Fibroblast of lung (primary cell): ENCODE data around the gene PIK3R3. TPM values are rescaled to one million over a fixed set of nuclear protein-coding genes. Genes with fewer than 3 reads are reported as not detected.
"Not testable (repeated sequence)": the region's sequence is repeated elsewhere in the genome, so short reads cannot be mapped to it uniquely, and the experiment has no call there.

Experiments
- DNase-seq, 2 donors: peaks; one replicate each; pipeline versions ENCODE4 v3.0.0 to v3.0.0-alpha.2; 2010; ENCODE audit warnings: low read depth in 2 of 2
- H2AFZ ChIP-seq: 2 replicates; pipeline ENCODE4 v1.5.1; 2012; ENCODE audit warnings: low read length, control low read depth, inconsistent platforms
- H3K27ac ChIP-seq: 2 replicates; pipeline ENCODE4 v1.5.1; 2011; ENCODE audit warnings: low read length, control low read depth; ENCODE audit not compliant: insufficient read depth
- H3K27me3 ChIP-seq: 2 replicates; pipeline ENCODE4 v1.5.1; 2011; ENCODE audit warnings: mild to moderate bottlenecking, low read length; ENCODE audit not compliant: control insufficient read depth, insufficient read depth
- H3K36me3 ChIP-seq: 2 replicates; pipeline ENCODE4 v1.5.1; 2011; ENCODE audit warnings: low read length; ENCODE audit not compliant: control insufficient read depth, insufficient read depth
- H3K4me1 ChIP-seq: 2 replicates; pipeline ENCODE4 v1.5.1; 2011; ENCODE audit warnings: low read length; ENCODE audit not compliant: control insufficient read depth, insufficient read depth; ENCODE audit errors: extremely low read depth
- H3K4me2 ChIP-seq: 2 replicates; pipeline ENCODE4 v1.5.1; 2011; ENCODE audit warnings: low read length, control low read depth; ENCODE audit not compliant: insufficient read depth; ENCODE audit errors: extremely low read depth
- H3K4me3 ChIP-seq, 4 experiments: fragments of 200-600 bp in 1 of 4; sonication (generic) in 1 of 4; replicated peaks in 1 of 4; 2 replicates each; pipeline ENCODE4 v1.5.1; 2011 to 2016; ENCODE audit warnings: low read length in 4 of 4, low read depth in 3 of 4, mild to moderate bottlenecking in 3 of 4, control low read depth in 2 of 4, inconsistent platforms in 1 of 4, mixed read lengths in 1 of 4; ENCODE audit not compliant: insufficient read depth in 1 of 4; ENCODE audit errors: control extremely low read depth in 1 of 4
- H3K79me2 ChIP-seq: 2 replicates; pipeline ENCODE4 v1.5.1; 2012; ENCODE audit warnings: mild to moderate bottlenecking, low read length, inconsistent platforms; ENCODE audit not compliant: control insufficient read depth, insufficient read depth
- H3K9ac ChIP-seq: 2 replicates; pipeline ENCODE4 v1.5.1; 2011; ENCODE audit warnings: mild to moderate bottlenecking, low read length, control low read depth; ENCODE audit not compliant: insufficient read depth
- H3K9me3 ChIP-seq: 2 replicates; pipeline ENCODE4 v1.5.1; 2012; ENCODE audit warnings: low read depth, low read length; ENCODE audit not compliant: control insufficient read depth, insufficient read depth
- H4K20me1 ChIP-seq: 2 replicates; pipeline ENCODE4 v1.5.1; 2011; ENCODE audit warnings: low read length; ENCODE audit not compliant: control insufficient read depth, insufficient read depth; ENCODE audit errors: extremely low read depth
- EZH2 ChIP-seq: IDR thresholded peaks from 2 replicates; pipeline ENCODE4 v1.5.1; 2012; ENCODE audit warnings: low read length, control low read depth, mild to moderate bottlenecking; ENCODE audit errors: missing control alignments
- polyA plus RNA-seq, 2 donors: library from polyadenylated mRNA; depleted of rRNA in 1 of 2; stranded (reverse) in 1 of 2; unstranded in 1 of 2; fragments of >200 nt; gene quantifications; 2 replicates each; pipeline ENCODE4 v1.2.1, GENCODE V29; 2011 to 2012; ENCODE audit warnings: missing spikeins in 1 of 2
- total RNA-seq: library from RNA; depleted of rRNA; stranded (reverse); fragments of >200 nt; gene quantifications from 2 replicates; pipeline ENCODE4 v1.2.1, GENCODE V29; 2014
- TF ChIP-seq, protein P1 (sequence below), 2 donors: IDR thresholded peaks in 1 of 2; conservative IDR thresholded peaks in 1 of 2; 1 replicate in 1 of 2; 2 replicates in 1 of 2; pipeline ENCODE4 v1.5.1; 2011 to 2012; ENCODE audit warnings: low read length in 2 of 2, control low read depth in 1 of 2, inconsistent platforms in 1 of 2, low read depth in 1 of 2, mild to moderate bottlenecking in 1 of 2

PIK3R3 gene
- total and polyA plus RNA-seq, 2 donors (not counting 1 experiment from before 2014, with no cell fraction given), result 3.3 to 4.1 TPM

DNA sequence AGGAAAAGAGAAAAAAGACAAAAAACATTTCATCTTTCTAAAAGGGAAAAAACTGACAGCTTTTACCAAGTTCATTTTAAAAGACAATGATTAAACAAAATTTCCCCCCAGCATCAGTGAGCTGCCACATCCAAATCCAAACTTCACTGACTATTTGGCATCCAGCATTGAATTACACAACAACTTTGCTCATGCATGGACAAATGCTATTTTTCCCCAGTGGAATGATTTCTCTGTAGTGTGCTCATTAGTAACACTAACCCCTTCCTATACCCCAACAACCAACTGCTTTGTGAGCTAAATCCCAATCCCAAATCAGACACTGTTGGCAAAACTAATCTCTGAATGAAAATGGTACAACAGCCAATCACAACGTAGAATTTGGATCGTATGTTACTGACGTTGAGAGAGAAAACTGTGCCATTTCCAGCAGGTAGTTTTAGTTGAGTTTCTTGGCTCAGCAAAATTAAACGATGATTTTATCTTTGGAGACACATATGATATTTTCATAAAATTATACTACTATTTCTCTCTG, 37.9 kb downstream of the PIK3R3 start:
- H3K9ac ChIP-seq, result no peak overlapping the region
- no peaks in the 10 kb centered on the region for H3K27me3 ChIP-seq
- H3K4me1 ChIP-seq, result no peaks in the 10 kb centered on the region
- no peaks in the 10 kb centered on the region for H3K36me3 ChIP-seq
- H3K27ac ChIP-seq, result no peak overlapping the region
- no peak overlapping the region for H2AFZ ChIP-seq
- H3K4me2 ChIP-seq, result no peak overlapping the region
- no peaks in the 10 kb centered on the region for H3K79me2 ChIP-seq
- peak in 1 of 2 donors; percentile 50 for DNase-seq
- TF ChIP-seq EZH2, result no peak
- TF ChIP-seq, protein P1, sequence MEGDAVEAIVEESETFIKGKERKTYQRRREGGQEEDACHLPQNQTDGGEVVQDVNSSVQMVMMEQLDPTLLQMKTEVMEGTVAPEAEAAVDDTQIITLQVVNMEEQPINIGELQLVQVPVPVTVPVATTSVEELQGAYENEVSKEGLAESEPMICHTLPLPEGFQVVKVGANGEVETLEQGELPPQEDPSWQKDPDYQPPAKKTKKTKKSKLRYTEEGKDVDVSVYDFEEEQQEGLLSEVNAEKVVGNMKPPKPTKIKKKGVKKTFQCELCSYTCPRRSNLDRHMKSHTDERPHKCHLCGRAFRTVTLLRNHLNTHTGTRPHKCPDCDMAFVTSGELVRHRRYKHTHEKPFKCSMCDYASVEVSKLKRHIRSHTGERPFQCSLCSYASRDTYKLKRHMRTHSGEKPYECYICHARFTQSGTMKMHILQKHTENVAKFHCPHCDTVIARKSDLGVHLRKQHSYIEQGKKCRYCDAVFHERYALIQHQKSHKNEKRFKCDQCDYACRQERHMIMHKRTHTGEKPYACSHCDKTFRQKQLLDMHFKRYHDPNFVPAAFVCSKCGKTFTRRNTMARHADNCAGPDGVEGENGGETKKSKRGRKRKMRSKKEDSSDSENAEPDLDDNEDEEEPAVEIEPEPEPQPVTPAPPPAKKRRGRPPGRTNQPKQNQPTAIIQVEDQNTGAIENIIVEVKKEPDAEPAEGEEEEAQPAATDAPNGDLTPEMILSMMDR (conservative IDR thresholded peaks at IDR 0.05 in 1 of 2, IDR thresholded peaks at IDR 0.05 in 1 of 2; ENCODE audit: low read depth in 1 of 2, low read length in 2 of 2), result no peak
- no peaks in the 10 kb centered on the region for H3K9me3 ChIP-seq
- H3K4me3 ChIP-seq, result no peak overlapping the region
- H4K20me1 ChIP-seq, result no peaks in the 10 kb centered on the region

- not testable (repeated sequence) for H3K4me2 ChIP-seq, H2AFZ ChIP-seq, H3K79me2 ChIP-seq, H3K4me1 ChIP-seq, H3K27ac ChIP-seq, H3K4me3 ChIP-seq, H3K27me3 ChIP-seq, H3K36me3 ChIP-seq, H3K9me3 ChIP-seq, H4K20me1 ChIP-seq, H3K9ac ChIP-seq, DNase-seq
Measured at GRCh38 chr1:46093832-46094231, 38.6 kb downstream of the PIK3R3 start.

DNA sequence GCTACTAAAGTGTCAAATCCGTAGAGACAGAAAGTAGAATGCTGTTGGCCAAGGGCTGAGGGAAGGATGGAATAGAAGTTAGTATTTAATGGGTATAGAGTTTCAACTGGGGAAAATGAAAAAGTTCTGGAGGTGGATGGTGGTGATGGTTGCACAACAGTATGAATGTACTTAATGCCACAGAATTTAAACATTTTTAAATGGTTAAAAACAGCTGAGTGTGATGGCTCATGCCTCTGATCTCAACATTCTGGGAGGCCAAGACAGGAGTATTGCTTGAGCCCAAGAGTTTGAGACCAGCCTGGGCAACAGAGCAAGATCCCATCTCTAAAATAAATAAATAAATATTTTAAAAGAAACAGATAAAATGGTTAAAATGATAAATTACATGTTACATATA, 44.5 kb downstream of the PIK3R3 start:
- no peak for TF ChIP-seq EZH2
- peak in 1 of 2 donors; percentile 52 for DNase-seq
- H3K79me2 ChIP-seq, result no peaks in the 10 kb centered on the region

GRCh38 chr1:46086576-46086975, 45.9 kb downstream of the PIK3R3 start:
- Histone ChIP-seq H3K36me3 (no peaks in the 10 kb centered on the region), H4K20me1 (no peaks in the 10 kb centered on the region), H3K4me3 (no peak overlapping the region), H3K9ac (no peak overlapping the region), H3K27ac (no peak overlapping the region), H3K27me3 (no peaks in the 10 kb centered on the region), H3K4me1 (no peaks in the 10 kb centered on the region), H3K9me3 (no peaks in the 10 kb centered on the region), H3K79me2 (no peaks in the 10 kb centered on the region), H3K4me2 (no peak overlapping the region), H2AFZ (no peak overlapping the region)
- no peak for TF ChIP-seq EZH2
- TF ChIP-seq, protein P1 (conservative IDR thresholded peaks at IDR 0.05 in 1 of 2, IDR thresholded peaks at IDR 0.05 in 1 of 2; ENCODE audit: low read depth in 1 of 2, low read length in 2 of 2), result no peak
- peak in 1 of 2 donors; percentile 24 for DNase-seq

More for the DNA sequence above, 44.5 kb downstream of the PIK3R3 start:
- Histone ChIP-seq H3K4me2 (no peak overlapping the region), H3K9me3 (no peaks in the 10 kb centered on the region), H3K36me3 (no peaks in the 10 kb centered on the region), H3K4me3 (no peak overlapping the region), H2AFZ (no peak overlapping the region), H3K27ac (no peak overlapping the region), H3K9ac (no peak overlapping the region), H4K20me1 (no peaks in the 10 kb centered on the region), H3K4me1 (no peaks in the 10 kb centered on the region), H3K27me3 (no peaks in the 10 kb centered on the region)
